DOHH2 (cell line): ENCODE data around the gene IFT122.
"Not testable (repeated sequence)": the region's sequence is repeated elsewhere in the genome, so short reads cannot be mapped to it uniquely, and the experiment has no call there.

Experiments
- H3F3A ChIP-seq: fragments of 200-600 bp; sonication (generic), shearing (Covaris generic); 2 replicates; pipeline ENCODE4 v1.6.0; 2016; ENCODE audit warnings: antibody characterized with exemption, mild to moderate bottlenecking; ENCODE audit not compliant: control insufficient read depth, insufficient read depth
- H3K27ac ChIP-seq: fragments of 200-600 bp; sonication (generic); 2 replicates; pipeline ENCODE4 v1.5.1; 2014; ENCODE audit warnings: low read depth, mild to moderate bottlenecking, low read length, moderate library complexity
- H3K27me3 ChIP-seq: fragments of 200-600 bp; sonication (generic); 2 replicates; pipeline ENCODE4 v1.6.1; 2014; ENCODE audit warnings: mild to moderate bottlenecking, low read length, mixed read lengths; ENCODE audit not compliant: control insufficient read depth
- H3K36me3 ChIP-seq: fragments of 200-600 bp; sonication (generic); 2 replicates; pipeline ENCODE4 v1.6.1; 2014; ENCODE audit warnings: mild to moderate bottlenecking, low read length, moderate library complexity, mixed read lengths; ENCODE audit not compliant: control insufficient read depth
- H3K4me1 ChIP-seq: fragments of 200-600 bp; sonication (generic); 2 replicates; pipeline ENCODE4 v1.6.1; 2014; ENCODE audit warnings: mild to moderate bottlenecking, low read length, mixed read lengths; ENCODE audit not compliant: control insufficient read depth
- H3K4me2 ChIP-seq: fragments of 200-600 bp; sonication (generic); 2 replicates; pipeline ENCODE4 v1.6.0; 2014; ENCODE audit warnings: mild to moderate bottlenecking, low read length, moderate library complexity
- H3K4me3 ChIP-seq: fragments of 200-600 bp; sonication (generic); 2 replicates; pipeline ENCODE4 v1.5.1; 2014; ENCODE audit warnings: mild to moderate bottlenecking, low read length, mixed read lengths
- H3K79me2 ChIP-seq: fragments of 200-600 bp; sonication (generic); 2 replicates; pipeline ENCODE4 v1.6.1; 2014; ENCODE audit warnings: mild to moderate bottlenecking, low read length, mixed read lengths; ENCODE audit not compliant: control insufficient read depth
- H3K9me2 ChIP-seq: fragments of 200-600 bp; sonication (generic); replicated peaks from 2 replicates; pipeline ENCODE4 v1.6.1; 2014; ENCODE audit warnings: mild to moderate bottlenecking, low read length, mixed read lengths; ENCODE audit not compliant: control insufficient read depth
- H3K9me3 ChIP-seq: fragments of 200-600 bp; sonication (generic); 2 replicates; pipeline ENCODE4 v1.6.1; 2014; ENCODE audit warnings: antibody characterized with exemption, low read length, mixed read lengths; ENCODE audit not compliant: control insufficient read depth, insufficient read depth
- H4K20me1 ChIP-seq: fragments of 200-600 bp; sonication (generic); 2 replicates; pipeline ENCODE4 v1.6.0; 2014; ENCODE audit warnings: low read depth, mild to moderate bottlenecking, antibody characterized with exemption, low read length, moderate library complexity; ENCODE audit not compliant: control insufficient read depth, insufficient read depth
- CTCF ChIP-seq: fragments of 200-600 bp; sonication (generic); IDR thresholded peaks from one replicate; pipeline ENCODE4 v1.5.1; 2014; ENCODE audit warnings: antibody characterized with exemption, mild to moderate bottlenecking, low read depth, low read length; ENCODE audit not compliant: poor library complexity, severe bottlenecking
- EZH2phosphoT487 ChIP-seq: fragments of 200-600 bp; sonication (generic); IDR thresholded peaks from 2 replicates; pipeline ENCODE4 v1.6.1; 2017; ENCODE audit warnings: borderline replicate concordance, mild to moderate bottlenecking, antibody characterized with exemption, low read length, moderate library complexity, mixed read lengths

The IFT122 gene

GRCh38 chr3:129476586-129476985, 36.6 kb downstream of the IFT122 start:
- H3K9me2 ChIP-seq = no peaks in the 10 kb centered on the region
- H3K79me2 ChIP-seq = no peaks in the 10 kb centered on the region
- peaks cover 25% of the 10 kb centered on the region for H3K36me3 ChIP-seq
- H3K4me2 ChIP-seq = no peak overlapping the region
- H3F3A ChIP-seq = no peaks in the 10 kb centered on the region
- H3K27me3 ChIP-seq = no peaks in the 10 kb centered on the region
- H3K27ac ChIP-seq = no peak overlapping the region
- H4K20me1 ChIP-seq = no peaks in the 10 kb centered on the region
- no peaks in the 10 kb centered on the region for H3K9me3 ChIP-seq
- H3K4me1 ChIP-seq = peaks cover 13% of the 10 kb centered on the region
- TF ChIP-seq EZH2phosphoT487 = no peak
- TF ChIP-seq CTCF = no peak
- no peak overlapping the region for H3K4me3 ChIP-seq

GRCh38 chr3:129481225-129481765, 41.3 kb downstream of the IFT122 start:
- not testable (repeated sequence) for H3K27ac ChIP-seq, H3K4me3 ChIP-seq, H3K9me3 ChIP-seq, H4K20me1 ChIP-seq, H3K79me2 ChIP-seq, H3K9me2 ChIP-seq, H3F3A ChIP-seq, H3K27me3 ChIP-seq, H3K4me2 ChIP-seq, H3K4me1 ChIP-seq
- peaks cover 23% of the 10 kb centered on the region for H3K36me3 ChIP-seq

- no peak overlapping the region for H3K4me3 ChIP-seq
- H3K4me1 ChIP-seq = no peaks in the 10 kb centered on the region
- H3K9me3 ChIP-seq = no peaks in the 10 kb centered on the region
- no peaks in the 10 kb centered on the region for H3K79me2 ChIP-seq
- TF ChIP-seq CTCF (no peak), EZH2phosphoT487 (no peak)
- H3K27me3 ChIP-seq = no peaks in the 10 kb centered on the region
- H3F3A ChIP-seq = no peaks in the 10 kb centered on the region
- H3K27ac ChIP-seq = no peak overlapping the region
- H3K4me2 ChIP-seq = no peak overlapping the region
- H3K36me3 ChIP-seq = peaks cover 19% of the 10 kb centered on the region
- no peaks in the 10 kb centered on the region for H4K20me1 ChIP-seq
- H3K9me2 ChIP-seq = no peaks in the 10 kb centered on the region
Measured at GRCh38 chr3:129481766-129482332, 41.8 kb downstream of the IFT122 start.

GRCh38 chr3:129482721-129483120, 42.7 kb downstream of the IFT122 start:
- H3K36me3 ChIP-seq = peaks cover 14% of the 10 kb centered on the region
- no peaks in the 10 kb centered on the region for H3K79me2 ChIP-seq
- no peak overlapping the region for H3K27ac ChIP-seq
- no peaks in the 10 kb centered on the region for H3K4me1 ChIP-seq
- no peaks in the 10 kb centered on the region for H3K27me3 ChIP-seq
- no peak overlapping the region for H3K4me3 ChIP-seq
- TF ChIP-seq EZH2phosphoT487 (no peak), CTCF (peak; percentile 62)
- H3K4me2 ChIP-seq = no peak overlapping the region
- H3K9me3 ChIP-seq = no peaks in the 10 kb centered on the region
- no peaks in the 10 kb centered on the region for H3F3A ChIP-seq
- H3K9me2 ChIP-seq = no peaks in the 10 kb centered on the region
- no peaks in the 10 kb centered on the region for H4K20me1 ChIP-seq
